Transverse colon (tissue), 4 donors: ENCODE data around the gene IRAK4. TPM values are rescaled to one million over a fixed set of nuclear protein-coding genes. Genes with fewer than 3 reads are reported as not detected.

Experiments used
- DNase-seq: peaks from one replicate; pipeline ENCODE4 v3.0.0-alpha.2; 2019
- H3K27ac ChIP-seq, 4 donors: fragments of 200-600 bp; sonication (generic); 2 replicates each; pipeline ENCODE4 v1.5.1; 2016 to 2018; ENCODE audit warnings: inconsistent platforms in 4 of 4
- H3K27me3 ChIP-seq: fragments of 200-600 bp; sonication (generic); 2 replicates; pipeline ENCODE4 v1.5.1; 2017; ENCODE audit warnings: inconsistent platforms
- H3K36me3 ChIP-seq, 4 donors: fragments of 200-600 bp; sonication (generic); 2 replicates each; pipeline ENCODE4 v1.5.1; 2017 to 2019; ENCODE audit warnings: inconsistent platforms in 4 of 4
- H3K4me1 ChIP-seq, 4 donors: fragments of 200-600 bp; sonication (generic); 2 replicates each; pipeline ENCODE4 v1.5.1; 2017 to 2020; ENCODE audit warnings: inconsistent platforms in 4 of 4
- H3K4me3 ChIP-seq, 4 donors: fragments of 200-600 bp; sonication (generic); 1 replicate in 1 of 4; 2 replicates in 3 of 4; pipeline versions ENCODE4 v1.5.1 to v1.6.1; 2017 to 2019; ENCODE audit warnings: inconsistent platforms in 4 of 4
- H3K9me3 ChIP-seq, 2 donors: fragments of 200-600 bp; sonication (generic); 2 replicates each; pipeline ENCODE4 v1.5.1; 2017 to 2019; ENCODE audit warnings: inconsistent platforms in 2 of 2
- EP300 ChIP-seq: sonication (generic); formaldehyde crosslinking; IDR thresholded peaks from one replicate; pipeline ENCODE4 v1.6.1; 2017; ENCODE audit warnings: antibody characterized with exemption, low read depth
- POLR2A ChIP-seq: fragments of 450-650 bp; IDR thresholded peaks from one replicate; pipeline ENCODE4 v1.6.1; 2016; ENCODE audit warnings: antibody characterized with exemption, mild to moderate bottlenecking, moderate library complexity
- POLR2AphosphoS5 ChIP-seq, 3 donors: sonication (generic); formaldehyde crosslinking; IDR thresholded peaks; one replicate each; pipeline ENCODE4 v1.6.1; 2016; ENCODE audit warnings: antibody characterized with exemption in 3 of 3
- whole genome bisulfite sequencing, 2 donors: methylation state at CpG; one replicate each; pipeline ENCODE4 v1.1.5; 2018; ENCODE audit warnings: low coverage in 1 of 2; 5-methylcytosine and 5-hydroxymethylcytosine counted together
- in situ Hi-C, 4 donors: fragments of 200-750 bp; cut with MboI; loops; one replicate each; pipeline versions ENCODE4 v1.15.0 to v1.15.1; 2017; ENCODE audit warnings: low sequenced_read_pairs in 3 of 4, low pct_ligation_motif_present in 1 of 4, low pct_unique_long_range_greater_than_20kb in 1 of 4
- intact Hi-C: fragments of 100-400 bp; cut with DNase I; formaldehyde crosslinking; loops from one replicate; pipeline ENCODE4 v1.15.1; 2023; ENCODE audit warnings: low total_unique reads
- total RNA-seq, 4 donors: library from RNA; depleted of rRNA; stranded (reverse); fragments of >200 nt; gene quantifications; one replicate each; pipeline ENCODE4 v1.1.0, GENCODE V29; 2016
- TF ChIP-seq, protein P1 (sequence below), 5 experiments: fragments of 200-600 bp in 3 of 5; fragments of 450-650 bp in 2 of 5; sonication (generic) in 3 of 5; IDR thresholded peaks; 1 replicate in 2 of 5; 2 replicates in 3 of 5; pipeline ENCODE4 v1.5.1; 2016 to 2017; ENCODE audit warnings: antibody characterized with exemption in 5 of 5, inconsistent platforms in 3 of 5, mild to moderate bottlenecking in 2 of 5, moderate library complexity in 1 of 5

IRAK4 gene
- total RNA-seq, 4 donors from 2014 or later, result 6.6 to 39.7 (median 19.0) TPM

DNA sequence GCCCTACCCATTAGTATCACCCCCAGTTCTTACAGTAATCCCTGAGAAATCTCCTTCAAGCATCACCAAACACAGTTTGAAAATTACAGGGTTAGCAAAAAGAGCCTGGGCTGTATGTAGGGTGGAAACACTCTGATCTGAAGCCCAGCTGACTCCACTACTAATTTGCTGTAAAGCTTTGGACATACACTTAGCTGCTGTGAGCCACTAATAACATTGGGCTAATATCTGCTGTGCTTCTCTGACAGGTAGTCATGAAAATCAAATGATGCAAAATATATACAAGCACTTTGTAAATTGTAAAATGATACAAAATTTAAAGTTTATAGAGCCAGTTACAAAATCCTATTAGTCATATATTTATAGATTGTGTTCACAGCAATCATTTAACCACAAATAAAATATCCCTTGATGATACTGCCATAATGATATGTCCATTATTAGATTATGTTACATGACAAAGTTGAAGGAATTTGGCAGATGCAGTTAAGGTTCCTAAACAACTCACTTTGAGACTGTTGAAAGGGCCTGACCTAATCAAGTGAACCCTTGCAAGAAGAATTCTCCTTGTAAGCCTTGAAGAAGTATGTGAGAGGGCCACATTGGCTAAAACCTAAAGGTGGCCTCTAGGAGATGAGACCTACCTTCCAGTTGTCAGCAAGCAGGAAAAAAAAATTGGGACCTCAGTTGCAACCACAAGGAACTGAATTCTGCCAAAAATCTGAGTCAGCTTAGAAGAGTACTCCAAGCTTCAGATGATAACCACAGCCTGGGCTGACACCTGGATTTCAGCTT, 28.3 kb downstream of the IRAK4 start:
- no peak for DNase-seq
- intact Hi-C loops (no loop called here), in situ Hi-C loops (no loop called here)
- H3K9me3 ChIP-seq, result no peaks in the 10 kb centered on the region
- H3K4me1 ChIP-seq, result no peaks in the 10 kb centered on the region
- no peaks in the 10 kb centered on the region for H3K27me3 ChIP-seq
- TF ChIP-seq, protein P1, sequence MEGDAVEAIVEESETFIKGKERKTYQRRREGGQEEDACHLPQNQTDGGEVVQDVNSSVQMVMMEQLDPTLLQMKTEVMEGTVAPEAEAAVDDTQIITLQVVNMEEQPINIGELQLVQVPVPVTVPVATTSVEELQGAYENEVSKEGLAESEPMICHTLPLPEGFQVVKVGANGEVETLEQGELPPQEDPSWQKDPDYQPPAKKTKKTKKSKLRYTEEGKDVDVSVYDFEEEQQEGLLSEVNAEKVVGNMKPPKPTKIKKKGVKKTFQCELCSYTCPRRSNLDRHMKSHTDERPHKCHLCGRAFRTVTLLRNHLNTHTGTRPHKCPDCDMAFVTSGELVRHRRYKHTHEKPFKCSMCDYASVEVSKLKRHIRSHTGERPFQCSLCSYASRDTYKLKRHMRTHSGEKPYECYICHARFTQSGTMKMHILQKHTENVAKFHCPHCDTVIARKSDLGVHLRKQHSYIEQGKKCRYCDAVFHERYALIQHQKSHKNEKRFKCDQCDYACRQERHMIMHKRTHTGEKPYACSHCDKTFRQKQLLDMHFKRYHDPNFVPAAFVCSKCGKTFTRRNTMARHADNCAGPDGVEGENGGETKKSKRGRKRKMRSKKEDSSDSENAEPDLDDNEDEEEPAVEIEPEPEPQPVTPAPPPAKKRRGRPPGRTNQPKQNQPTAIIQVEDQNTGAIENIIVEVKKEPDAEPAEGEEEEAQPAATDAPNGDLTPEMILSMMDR (IDR thresholded peaks at IDR 0.05), result no peak
- TF ChIP-seq POLR2AphosphoS5 (IDR thresholded peaks at IDR 0.05) (no peak), EP300 (no peak), POLR2A (no peak)
- H3K4me3 ChIP-seq, result no peak overlapping the region
- peaks cover 0 to 48% (median 22%) of the 10 kb centered on the region in 4 donors for H3K36me3 ChIP-seq
- H3K27ac ChIP-seq, result no peak overlapping the region

DNA sequence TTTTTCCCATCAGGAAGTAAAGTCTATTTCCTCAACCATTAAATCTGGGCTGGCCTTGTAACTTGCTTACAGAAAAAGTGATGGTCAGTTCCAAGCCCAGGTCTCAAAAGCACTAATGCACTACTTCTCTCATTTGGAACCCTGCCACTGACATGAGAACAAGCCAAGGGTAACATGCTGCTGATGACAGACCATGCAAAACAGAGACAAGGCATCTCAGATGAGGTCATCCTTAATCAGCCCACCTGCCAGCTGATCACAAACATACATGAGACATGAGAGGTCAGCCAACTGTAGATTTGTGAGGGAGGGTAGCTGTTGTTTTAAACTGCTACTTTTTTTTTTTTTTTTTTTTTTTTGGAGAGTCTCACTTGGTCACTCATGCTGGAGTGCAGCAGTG, 31.2 kb downstream of the IRAK4 start:
- no peak for DNase-seq
- intact Hi-C loops (no loop called here), in situ Hi-C loops (no loop called here)
- H3K4me3 ChIP-seq, result no peak overlapping the region
- H3K36me3 ChIP-seq, result peaks cover 0 to 26% (median 12%) of the 10 kb centered on the region in 4 donors
- TF ChIP-seq, protein P1 (IDR thresholded peaks at IDR 0.05), result no peak
- TF ChIP-seq POLR2AphosphoS5 (IDR thresholded peaks at IDR 0.05) (no peak), POLR2A (no peak), EP300 (no peak)
- no peaks in the 10 kb centered on the region for H3K4me1 ChIP-seq
- no peaks in the 10 kb centered on the region for H3K9me3 ChIP-seq
- no peaks in the 10 kb centered on the region for H3K27me3 ChIP-seq
- H3K27ac ChIP-seq, result no peak overlapping the region

DNA sequence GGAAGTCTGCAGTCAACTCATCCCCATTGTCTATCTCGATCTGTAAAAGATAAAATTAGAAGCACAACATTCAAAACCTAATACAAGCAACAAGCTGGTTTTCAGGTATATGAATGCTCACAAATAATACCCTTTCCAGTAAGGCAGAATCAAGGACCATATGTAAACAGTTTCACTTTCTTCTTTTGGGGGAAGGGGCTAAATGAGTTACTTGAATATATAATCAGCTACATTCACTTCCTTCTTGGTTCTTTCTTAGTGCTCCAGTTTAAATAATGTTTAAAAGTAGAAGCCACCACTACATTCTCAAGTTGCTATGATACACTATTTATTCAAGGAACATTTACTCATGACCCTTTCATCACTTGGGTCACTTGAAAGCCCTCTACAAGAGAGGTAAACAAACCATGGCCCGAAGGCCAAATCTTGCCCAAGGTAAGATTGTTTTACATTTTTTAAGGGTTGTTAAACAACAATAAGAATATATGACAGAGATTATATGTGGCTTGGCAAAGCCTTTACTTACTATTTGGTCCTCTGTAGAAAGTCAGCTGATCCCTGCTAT, 37.0 kb downstream of the IRAK4 start:
- Histone ChIP-seq H3K9me3 (no peaks in the 10 kb centered on the region), H3K36me3 (peaks cover 0 to 59% (median 27%) of the 10 kb centered on the region in 4 donors), H3K27me3 (no peaks in the 10 kb centered on the region), H3K27ac (no peak overlapping the region), H3K4me1 (no peaks in the 10 kb centered on the region), H3K4me3 (no peak overlapping the region)
- in situ Hi-C loops, result no loop called here
- no peak for TF ChIP-seq POLR2AphosphoS5 (IDR thresholded peaks at IDR 0.05)
- TF ChIP-seq, protein P1 (IDR thresholded peaks at IDR 0.05), result no peak
- no peak for TF ChIP-seq EP300
- TF ChIP-seq POLR2A, result no peak
- DNase-seq, result no peak
- 49 to 52% methylated on average over 2 of the region's 2 CpGs for WGBS, 2 donors
- intact Hi-C loops, result no loop called here

DNA sequence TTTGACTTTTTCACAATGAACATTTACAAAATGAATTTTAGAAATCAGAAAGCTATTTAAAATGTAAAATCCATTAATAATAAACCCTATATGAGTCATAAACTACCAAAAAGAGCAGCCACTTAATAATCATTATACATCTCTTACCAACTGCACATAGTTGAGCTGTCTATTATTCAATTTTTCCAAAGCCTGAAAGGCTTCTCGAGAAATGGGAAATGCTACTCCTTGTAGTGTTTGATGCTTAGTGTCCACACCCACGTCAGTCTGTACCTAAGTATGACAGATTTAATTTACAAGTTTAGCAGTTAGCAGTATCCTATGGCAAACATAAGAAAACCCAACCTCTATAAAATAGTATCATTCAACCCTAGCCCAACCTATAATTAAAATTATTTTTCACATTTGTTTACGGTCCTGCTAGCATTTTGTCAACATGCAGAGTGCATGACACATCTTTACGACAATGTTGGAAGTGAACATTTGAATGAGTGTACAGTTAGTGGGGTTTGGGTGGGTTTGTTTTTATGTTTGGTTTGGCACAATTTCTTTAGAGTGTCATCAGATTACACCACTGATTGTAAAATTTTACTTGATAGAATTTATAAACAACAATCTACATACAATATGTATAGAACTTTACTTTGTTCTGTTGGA, 38.9 kb downstream of the IRAK4 start:
- H3K36me3 ChIP-seq, result peaks cover 0 to 66% (median 31%) of the 10 kb centered on the region in 4 donors
- H3K27me3 ChIP-seq, result no peaks in the 10 kb centered on the region
- TF ChIP-seq, protein P1 (IDR thresholded peaks at IDR 0.05), result no peak
- WGBS, 2 donors, result 65 to 73% methylated on average over 4 of the region's 4 CpGs
- H3K4me3 ChIP-seq, result no peak overlapping the region
- in situ Hi-C loops (no loop called here), intact Hi-C loops (no loop called here)
- no peaks in the 10 kb centered on the region for H3K9me3 ChIP-seq
- no peak for DNase-seq
- no peak overlapping the region for H3K27ac ChIP-seq
- peaks cover 0 to 1% (median 0%) of the 10 kb centered on the region in 4 donors for H3K4me1 ChIP-seq
